ENCODE data around the gene CD300E.
"Not testable (repeated sequence)": the region's sequence is repeated elsewhere in the genome, so short reads cannot be mapped to it uniquely, and the experiment has no call there.

CD300E gene

GRCh38 chr17:74598346-74599022 is 25.1 kb downstream of the CD300E start:
- DNase-seq (ENCODE audit: low read depth), result no peak

- DNase-seq (ENCODE audit: low read depth), result no peak
Observed at GRCh38 chr17:74597069-74597790, 26.3 kb downstream of the CD300E start.

GRCh38 chr17:74595037-74595750 is 28.3 kb downstream of the CD300E start:
- DNase-seq (ENCODE audit: low read depth), result no peak

- DNase-seq (ENCODE audit: low read depth), result no peak
Observed at GRCh38 chr17:74592087-74592990, 31.2 kb downstream of the CD300E start, which contains the start of gene CD300LD. Gene CD300LD (minus strand): TSS chr17:74592283. CDS start chr17:74592202, 81 bp downstream.

- no peak for DNase-seq (ENCODE audit: low read depth)
Observed at GRCh38 chr17:74591503-74591902, 32.0 kb downstream of the CD300E start.

- no peak for DNase-seq (ENCODE audit: low read depth)
Observed at GRCh38 chr17:74585711-74586110, 37.8 kb downstream of the CD300E start.

- no peak for DNase-seq (ENCODE audit: low read depth)
Observed at GRCh38 chr17:74584292-74585060, 39.1 kb downstream of the CD300E start.

GRCh38 chr17:74582633-74583032 is 40.9 kb downstream of the CD300E start:
- DNase-seq (ENCODE audit: low read depth), result no peak

GRCh38 chr17:74579900-74580299 is 43.6 kb downstream of the CD300E start:
- DNase-seq (ENCODE audit: low read depth), result no peak

GRCh38 chr17:74578979-74579378 is 44.6 kb downstream of the CD300E start:
- no peak for DNase-seq (ENCODE audit: low read depth)

GRCh38 chr17:74574489-74575142 is 48.9 kb downstream of the CD300E start:
- DNase-seq (ENCODE audit: low read depth), result no peak

GRCh38 chr17:74573635-74574034 is 49.9 kb downstream of the CD300E start:
- not testable (repeated sequence) for DNase-seq (ENCODE audit: low read depth)

GRCh38 chr17:74573169-74573568 is 50.4 kb downstream of the CD300E start:
- no peak for DNase-seq (ENCODE audit: low read depth)

- DNase-seq (ENCODE audit: low read depth), result no peak
Observed at GRCh38 chr17:74571621-74572270, 51.8 kb downstream of the CD300E start.

GRCh38 chr17:74569020-74570003 is 54.2 kb downstream of the CD300E start:
- peak; percentile 5 for DNase-seq (ENCODE audit: low read depth)

- no peak for DNase-seq (ENCODE audit: low read depth)
Observed at GRCh38 chr17:74568106-74568873, 55.2 kb downstream of the CD300E start.

- no peak for DNase-seq (ENCODE audit: low read depth)
Observed at GRCh38 chr17:74567397-74567796, 56.1 kb downstream of the CD300E start, which contains the start of gene CD300H. Gene CD300H (minus strand): TSS chr17:74567509.

Data from EH (cell line).